A204.1 (cell line): ENCODE results near the gene RAB3GAP2.
"Not testable (repeated sequence)": the region's sequence is repeated elsewhere in the genome, so short reads cannot be mapped to it uniquely, and the experiment has no call there.

Experiments
- FAIRE-seq: peaks from 2 replicates; lab custom pipeline; 2012; peaks lifted over from hg19 to GRCh38; lab: Jason Lieb, UNC

RAB3GAP2 gene

DNA sequence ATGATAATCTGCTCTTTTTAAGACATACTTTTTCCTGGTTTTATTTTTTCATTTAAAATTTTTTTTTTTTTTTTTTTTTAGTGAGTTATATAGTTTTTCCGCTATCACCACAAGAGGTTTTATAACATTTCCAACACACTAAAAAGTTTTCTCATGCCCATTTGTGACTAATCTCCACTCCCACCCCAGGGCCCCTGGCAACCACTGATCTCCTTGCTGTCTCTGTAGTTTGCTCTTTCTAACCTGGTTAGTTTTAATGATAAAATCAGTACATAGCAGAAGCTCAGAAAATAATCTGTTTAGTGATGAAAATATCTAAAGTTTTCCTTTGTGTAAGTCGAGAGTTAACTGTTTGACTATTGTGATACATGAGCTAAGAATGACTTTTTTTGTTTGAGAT, 136.5 kb downstream of the RAB3GAP2 start:
- no peak for FAIRE-seq

DNA sequence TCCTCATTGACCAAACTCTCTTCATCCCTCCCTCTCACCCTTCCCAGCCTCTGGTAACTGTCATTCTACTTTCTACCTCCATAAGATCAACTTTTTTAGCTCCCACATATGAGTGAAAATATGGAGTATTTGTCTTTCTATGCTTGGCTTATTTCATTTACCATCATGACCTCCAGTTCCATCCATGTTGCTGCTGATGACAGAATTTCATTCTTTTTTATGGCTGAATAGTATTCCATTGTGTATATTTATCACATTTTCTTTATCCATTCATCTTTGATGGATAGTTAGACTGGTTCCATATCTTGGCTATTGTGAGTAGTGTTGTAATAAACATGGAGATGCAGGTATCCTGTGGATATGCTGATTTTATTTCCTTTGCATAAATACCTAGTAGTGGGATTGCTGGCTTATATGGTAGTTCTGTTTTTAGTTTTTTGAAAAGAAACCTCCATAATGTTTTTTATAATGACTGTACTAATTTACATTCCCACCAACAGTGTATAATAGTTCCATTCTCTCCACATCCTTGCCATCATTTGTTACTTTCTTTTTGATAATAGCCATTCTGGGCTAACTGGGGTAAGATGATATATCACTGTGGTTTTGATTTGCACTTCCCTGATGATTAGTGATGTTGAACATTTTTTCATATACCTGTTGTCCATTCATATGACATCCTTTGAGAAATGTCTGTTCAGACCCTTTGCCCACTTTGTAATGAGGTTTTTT, 142.6 kb downstream of the RAB3GAP2 start:
- FAIRE-seq = no peak

DNA sequence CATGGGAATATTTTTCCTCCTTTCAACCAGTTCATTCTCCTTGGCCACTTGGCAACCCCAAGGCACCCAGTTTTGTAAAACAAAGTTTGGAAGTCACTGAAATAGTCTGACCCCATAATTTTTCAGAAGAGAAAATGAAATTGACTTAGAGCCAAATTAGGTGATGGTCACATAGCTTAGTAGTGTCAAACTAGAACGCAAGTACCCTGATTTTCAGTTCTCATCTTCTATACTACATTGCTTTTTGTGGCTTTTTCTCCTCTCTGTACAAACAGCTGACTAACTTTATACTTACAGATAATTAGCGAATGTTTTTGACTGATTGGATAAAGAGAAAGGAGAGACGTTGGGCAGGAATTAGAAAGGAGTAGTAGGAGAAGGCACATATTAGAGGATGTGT, 145.2 kb downstream of the RAB3GAP2 start:
- no peak for FAIRE-seq

DNA sequence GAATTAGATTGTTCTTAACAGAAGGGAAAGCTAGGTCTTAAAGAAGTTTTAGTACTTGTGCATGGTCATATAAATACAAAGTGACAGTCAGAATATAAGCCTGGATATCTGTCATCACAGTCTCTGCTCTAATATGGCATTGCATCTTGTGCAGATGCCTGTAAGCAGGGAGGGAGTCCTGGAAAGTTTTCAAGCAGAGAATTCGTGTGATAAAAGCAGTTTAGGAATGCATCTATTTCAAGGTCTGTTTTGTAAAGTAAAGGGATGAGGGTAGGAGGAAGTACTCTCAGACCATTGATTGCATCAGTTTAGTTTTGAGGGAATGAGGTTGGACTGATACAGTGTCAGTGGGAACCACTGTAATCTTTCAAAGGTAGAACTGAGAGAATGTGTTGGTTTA, 147.7 kb downstream of the RAB3GAP2 start:
- FAIRE-seq = no peak

DNA sequence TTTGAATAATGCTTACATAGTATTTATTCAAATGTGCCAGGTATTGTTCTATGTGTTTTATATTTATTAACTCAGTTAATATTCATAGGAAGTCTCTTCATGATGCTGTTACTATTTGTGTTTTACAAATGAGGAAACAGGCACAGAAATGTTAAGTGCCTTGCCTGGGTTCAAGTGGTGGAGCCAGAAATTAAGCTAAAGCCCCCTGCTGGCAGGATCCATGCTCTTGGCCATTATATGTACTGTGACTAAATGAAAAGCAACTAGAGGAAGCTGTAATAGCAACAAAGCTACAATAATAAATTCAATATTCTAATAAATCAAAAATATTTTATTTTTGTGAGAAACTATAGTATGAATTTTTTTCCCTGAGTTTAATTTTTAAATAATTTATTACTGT, 148.4 kb downstream of the RAB3GAP2 start:
- peak; percentile 51 for FAIRE-seq

DNA sequence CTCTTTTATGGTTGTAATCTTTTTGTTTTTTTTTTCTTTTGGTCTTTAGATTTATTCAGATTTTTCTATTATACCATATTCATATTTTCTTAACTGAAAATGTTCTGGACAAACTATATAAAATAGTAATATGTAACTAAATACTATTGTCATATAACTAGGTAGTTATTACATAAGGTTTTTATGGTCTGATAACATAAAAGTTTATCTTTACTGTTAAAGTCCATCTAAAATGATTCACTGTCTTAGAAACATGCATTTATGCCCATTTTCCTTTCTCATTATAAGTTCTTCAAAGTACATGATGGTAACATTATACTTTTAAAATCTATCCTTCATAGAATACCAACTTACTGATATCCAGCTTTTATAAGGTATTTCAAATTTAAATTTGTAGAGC, 149.2 kb downstream of the RAB3GAP2 start:
- peak; percentile 85 for FAIRE-seq

DNA sequence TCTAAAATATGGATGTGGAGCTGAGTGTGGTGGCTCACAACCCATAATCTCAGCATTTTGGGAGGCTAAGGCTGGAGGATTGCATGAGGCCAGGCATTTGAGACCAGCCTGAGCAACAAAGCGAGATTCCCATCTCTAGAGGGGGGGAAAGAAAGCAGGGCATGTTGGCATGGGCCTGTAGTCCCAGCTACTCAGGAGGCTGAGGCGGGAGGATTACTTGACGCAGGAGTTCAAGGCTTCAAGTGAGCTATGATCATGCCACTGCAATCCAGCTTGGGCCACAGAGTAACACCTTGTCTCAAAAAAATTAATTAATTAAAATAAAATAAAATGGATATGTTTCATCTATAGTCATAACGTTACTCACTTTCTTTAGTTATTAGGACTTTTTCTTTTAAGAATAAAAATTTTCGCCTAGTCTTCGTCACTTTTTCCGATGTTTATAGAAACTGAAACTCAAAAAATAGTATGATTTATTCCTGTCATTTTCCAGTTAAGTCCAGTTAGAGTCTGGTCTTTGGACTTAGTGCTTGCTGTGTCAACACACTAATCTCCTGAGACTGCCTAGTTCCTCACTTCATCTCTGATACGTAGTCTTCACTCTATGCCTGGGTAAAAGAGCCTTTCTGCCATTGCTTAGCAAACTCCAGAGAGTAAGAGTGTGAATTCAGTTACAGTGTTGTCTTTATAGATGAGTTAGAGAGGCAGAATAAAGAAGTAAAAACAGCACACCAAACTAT, 150.3 kb downstream of the RAB3GAP2 start:
- FAIRE-seq = no peak

DNA sequence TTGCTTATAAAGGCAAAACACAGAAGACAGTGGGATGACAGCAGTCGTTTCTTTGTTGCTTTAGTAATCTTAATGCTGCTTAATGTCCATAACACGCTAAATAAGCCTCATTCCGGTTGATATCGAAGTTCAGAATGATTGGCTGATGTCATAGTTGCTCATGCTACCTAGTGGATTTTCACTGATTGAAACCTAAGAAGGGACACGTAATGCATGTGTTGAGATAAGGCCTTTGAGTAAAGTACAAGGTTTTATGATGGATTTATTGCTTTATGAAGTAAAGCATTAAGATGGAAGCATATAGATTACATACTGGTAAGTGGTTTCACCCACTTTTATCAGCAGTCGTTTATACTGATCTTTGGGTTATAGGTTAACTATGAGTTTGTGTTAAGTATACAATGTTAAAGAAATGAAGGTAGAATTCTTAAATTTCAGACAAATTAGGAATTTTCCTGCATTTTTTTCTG, 153.2 kb downstream of the RAB3GAP2 start:
- no peak for FAIRE-seq

DNA sequence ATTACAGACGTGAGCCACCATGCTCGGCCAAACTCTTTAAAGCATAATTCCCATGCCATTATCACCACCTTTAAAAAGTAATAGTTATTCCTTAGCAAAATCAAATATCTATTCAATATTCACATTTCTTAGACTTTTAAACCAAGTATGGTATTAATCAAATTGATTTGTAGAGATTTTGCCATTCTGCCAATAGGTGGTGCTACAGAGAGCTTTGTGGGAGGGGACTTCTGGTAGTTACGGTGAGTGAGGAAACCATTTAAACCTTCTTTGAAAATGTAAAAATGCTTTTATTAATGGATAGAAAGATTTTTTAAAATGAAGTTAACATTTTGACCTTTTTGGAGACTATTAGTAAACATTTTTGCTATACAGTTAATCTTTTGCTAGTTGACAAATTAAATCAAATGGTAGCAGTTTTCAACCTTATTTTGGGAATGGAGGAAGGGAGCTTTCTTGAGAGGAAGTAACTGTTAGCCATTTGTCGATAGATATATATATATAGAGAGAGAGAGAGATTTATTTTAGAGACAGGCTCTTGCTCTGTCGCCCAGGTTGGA, 159.0 kb downstream of the RAB3GAP2 start:
- FAIRE-seq = no peak

DNA sequence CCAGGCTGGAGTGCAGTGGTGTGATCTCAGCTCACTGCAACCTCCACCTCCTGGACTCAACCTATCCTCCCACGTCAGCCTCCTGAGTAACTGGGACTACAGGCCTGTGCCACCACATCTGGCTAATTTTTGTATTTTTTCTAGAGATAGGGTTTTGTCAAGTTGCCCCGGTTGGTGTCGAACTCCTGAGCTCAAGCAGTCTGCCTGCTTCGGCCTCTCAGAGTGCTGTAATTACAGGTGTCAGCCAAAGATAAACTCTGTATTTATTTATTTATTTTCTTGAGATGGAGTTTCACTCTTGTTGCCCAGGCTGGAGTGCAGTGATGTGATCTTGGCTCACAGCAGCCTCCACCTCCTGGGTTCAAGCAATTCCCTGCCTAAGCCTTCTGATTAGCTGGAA, 159.7 kb downstream of the RAB3GAP2 start:
- not testable (repeated sequence) for FAIRE-seq

DNA sequence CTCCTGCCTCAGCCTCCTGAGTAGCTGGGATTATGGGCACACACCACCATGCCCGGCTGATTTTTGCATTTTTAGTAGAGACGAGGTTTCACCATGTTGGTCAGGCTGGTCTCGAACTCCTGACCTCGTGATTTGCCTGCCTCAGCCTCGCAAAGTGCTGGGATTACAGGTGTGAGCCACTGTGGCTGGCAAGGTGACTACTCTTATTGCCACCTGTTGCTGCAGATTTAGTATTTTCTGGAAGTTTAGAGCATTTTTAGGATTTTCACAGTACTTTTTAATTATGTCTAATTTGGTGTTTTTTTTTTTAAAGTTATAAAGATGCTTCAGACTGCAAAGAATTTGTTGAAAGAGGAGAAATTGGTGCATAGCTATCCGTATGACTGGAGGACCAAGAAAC, 161.8 kb downstream of the RAB3GAP2 start:
- FAIRE-seq = not testable (repeated sequence)

DNA sequence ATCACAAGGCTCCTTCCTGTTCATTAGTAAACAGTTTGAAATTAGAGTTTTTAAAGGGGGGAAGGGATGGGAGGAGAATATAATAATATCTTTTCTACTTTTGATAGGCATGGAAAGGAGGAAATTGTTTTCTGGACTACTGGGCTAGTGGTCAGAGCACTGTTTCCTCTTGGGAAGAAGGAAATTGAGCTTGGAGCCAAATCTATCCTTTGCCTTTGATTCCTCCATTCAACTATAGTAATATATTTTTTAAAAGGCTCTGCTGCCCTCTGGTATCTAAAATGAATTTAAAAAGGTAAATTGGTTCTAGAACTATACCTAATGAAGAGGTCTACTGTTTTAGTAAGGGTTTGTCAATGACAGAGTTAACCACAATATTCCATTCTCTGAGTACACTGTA, 172.4 kb downstream of the RAB3GAP2 start:
- no peak for FAIRE-seq
